Eye (tissue), 1 donor: Measurements from ENCODE around the gene GP1BA.

Source experiments
- DNase-seq: peaks from one replicate; pipeline ENCODE4 v3.0.0-alpha.2; 2015

GP1BA gene

DNA sequence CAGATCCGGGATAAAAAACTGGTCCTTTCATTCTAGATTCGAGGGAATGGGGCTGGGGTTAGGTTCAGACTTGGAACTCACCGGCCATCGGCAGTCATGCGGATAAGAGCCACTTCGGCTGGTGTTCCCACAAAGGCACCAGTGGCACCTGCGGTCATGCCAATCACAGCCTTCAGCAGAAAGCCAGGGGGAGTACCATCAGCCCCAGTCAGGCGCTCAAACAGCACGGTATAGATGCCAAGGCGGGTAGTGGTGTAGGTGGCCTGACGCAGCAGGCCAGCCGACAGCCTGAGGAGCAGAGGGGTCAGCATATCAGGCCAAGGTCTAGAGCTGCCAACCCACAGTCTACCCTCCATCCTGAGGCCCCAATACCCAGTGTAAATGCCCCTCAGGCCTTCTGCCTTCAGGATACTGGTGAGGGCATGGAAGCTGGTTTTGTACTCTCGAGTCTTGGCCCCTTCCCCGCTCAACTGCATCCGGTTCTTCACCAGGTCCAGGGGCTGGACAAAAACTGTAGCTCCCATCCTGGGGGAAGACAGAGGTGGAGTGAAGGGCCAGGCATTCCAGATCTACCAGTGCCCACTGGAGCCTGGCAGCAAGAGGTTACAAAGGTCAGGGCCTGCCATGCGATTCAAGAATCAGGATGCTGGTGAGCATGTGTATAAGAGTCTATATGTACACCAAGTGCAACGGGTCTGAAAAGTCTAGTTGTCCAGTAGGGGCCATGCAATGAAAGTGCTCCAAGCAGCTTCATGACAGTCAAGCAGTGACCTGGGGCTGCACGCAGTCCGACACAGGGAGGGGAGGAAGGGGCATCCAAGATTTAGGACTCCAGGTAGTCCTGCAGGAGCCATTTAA, 6.8 kb downstream of the GP1BA start:
- no peak for DNase-seq

- DNase-seq: no peak
These were observed 7.4 kb downstream of the GP1BA start for GRCh38 chr17:4939546-4939795.

- peak; percentile 100 for DNase-seq
These were observed 7.9 kb downstream of the GP1BA start, which contains the start of the genes RNF167 and SLC25A11 for GRCh38 chr17:4939796-4940554. Gene RNF167, plus strand, starts transcription at chr17:4940268. Its CDS starts 642 bp downstream, at chr17:4940910. Gene SLC25A11, minus strand, starts transcription at chr17:4940046. Its CDS starts 136 bp downstream, at chr17:4939910.

DNA sequence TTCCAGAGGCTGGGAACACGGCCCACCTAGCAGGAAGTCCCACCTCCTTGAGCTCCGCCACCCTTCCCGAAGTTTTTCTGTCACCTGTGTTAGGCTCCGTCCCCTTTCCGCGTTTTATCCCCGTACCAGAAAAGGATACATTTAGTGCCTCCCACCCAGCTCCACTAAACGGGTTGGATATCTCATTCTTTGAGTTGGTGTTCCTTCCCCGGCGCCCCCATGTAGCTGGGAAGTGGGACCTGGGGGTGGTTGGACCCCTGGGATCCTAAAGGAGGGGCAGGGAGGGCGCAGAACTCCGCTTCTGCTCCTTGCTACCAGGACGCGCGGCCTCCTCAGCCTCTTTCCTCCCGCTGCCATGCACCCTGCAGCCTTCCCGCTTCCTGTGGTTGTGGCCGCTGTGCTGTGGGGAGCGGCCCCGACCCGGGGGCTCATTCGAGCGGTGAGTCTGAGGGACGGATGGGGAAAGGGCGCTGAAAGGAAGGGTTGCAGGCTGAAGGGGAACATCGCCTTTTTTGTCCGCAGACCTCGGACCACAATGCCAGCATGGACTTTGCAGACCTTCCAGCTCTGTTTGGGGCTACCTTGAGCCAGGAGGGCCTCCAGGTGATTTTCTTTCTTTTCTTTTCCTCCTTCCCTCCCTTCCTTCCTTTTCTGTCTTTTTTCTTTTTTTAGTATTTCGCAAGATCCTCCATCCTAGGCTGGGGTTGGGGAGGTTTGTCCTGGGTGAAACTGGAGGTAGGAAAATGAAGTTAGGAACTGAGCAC, 8.7 kb downstream of the GP1BA start:
- DNase-seq: no peak

DNA sequence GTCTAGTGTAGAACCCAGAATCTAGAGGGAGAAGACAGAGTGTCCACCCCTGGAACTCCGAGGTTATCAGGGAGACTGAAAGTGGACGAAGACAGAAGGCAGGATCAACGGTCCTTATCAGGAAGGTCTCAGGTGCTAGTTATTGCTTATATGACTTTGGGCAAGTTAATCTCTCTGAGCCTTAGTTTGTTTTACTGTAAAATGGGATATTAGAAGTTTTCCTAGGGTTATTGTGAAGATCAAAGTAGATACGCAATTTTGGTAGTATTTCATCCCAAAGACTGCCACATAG, 9.2 kb downstream of the GP1BA start:
- no peak for DNase-seq

DNA sequence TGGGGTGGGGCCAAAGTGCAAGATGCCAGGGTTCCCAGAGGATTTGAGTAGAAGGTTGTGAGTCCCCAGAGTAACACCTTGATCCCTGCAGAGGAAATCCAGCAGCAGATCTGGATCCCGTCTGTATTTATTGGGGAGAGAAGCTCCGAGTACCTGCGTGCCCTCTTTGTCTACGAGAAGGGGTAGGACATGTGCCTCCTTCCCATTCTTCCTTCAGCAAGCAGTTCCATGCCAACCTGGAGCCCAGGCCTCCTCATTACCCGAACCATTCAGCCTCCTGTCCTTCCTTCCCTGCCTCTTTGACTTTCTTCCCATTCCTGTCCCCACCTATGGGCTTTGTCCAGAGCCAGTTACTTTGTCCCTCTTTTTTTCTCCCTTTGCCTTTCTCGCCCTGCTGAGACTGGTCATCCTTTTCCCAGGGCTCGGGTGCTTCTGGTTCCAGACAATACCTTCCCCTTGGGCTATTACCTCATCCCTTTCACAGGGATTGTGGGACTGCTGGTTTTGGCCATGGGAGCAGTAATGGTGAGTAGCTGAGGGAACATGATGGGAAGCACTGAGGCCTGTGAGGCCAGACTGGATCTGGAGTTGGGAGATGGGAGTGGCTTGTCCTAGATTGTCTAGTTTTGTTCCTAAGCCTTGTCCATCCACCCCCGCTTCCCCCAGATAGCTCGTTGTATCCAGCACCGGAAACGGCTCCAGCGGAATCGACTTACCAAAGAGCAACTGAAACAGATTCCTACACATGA, 10.9 kb downstream of the GP1BA start:
- no peak for DNase-seq

- no peak for DNase-seq
These were observed 12.1 kb downstream of the GP1BA start for GRCh38 chr17:4944163-4944553.

DNA sequence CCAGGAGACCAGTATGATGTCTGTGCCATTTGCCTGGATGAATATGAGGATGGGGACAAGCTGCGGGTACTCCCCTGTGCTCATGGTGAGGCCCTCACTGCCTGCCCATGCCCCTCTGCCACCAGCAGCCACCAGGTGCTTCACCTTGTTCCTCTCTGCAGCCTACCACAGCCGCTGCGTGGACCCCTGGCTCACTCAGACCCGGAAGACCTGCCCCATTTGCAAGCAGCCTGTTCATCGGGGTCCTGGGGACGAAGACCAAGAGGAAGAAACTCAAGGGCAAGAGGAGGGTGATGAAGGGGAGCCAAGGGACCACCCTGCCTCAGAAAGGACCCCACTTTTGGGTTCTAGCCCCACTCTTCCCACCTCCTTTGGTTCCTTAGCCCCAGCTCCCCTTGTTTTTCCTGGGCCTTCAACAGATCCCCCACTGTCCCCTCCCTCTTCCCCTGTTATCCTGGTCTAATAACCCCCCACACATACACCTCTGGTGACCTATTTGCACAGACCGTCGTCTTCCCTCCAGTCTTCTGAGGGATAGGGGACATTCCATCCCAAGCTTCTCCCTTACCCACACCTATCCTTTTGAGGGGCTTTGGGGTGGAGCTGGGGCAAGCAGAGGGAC, 12.6 kb downstream of the GP1BA start:
- no peak for DNase-seq

GRCh38 chr17:4945176-4945943, 13.3 kb downstream of the GP1BA start:
- peak; percentile 14 for DNase-seq

DNA sequence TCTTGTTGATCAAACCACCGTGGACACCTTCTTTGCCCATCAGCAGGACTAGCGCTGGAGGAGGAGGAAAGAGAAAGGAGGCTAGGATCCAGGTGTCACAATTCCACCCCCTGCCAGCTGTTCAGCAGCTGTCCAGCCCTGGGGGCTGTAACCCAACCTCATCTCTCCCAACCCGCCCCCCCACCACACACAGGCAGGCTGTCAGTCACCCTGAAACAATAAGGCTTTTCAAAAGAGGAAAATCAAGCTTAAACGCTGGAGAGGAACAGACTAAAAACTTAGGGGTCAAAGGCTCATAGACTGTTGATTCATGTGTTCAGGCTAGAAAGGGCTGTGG, 13.8 kb downstream of the GP1BA start:
- no peak for DNase-seq

DNA sequence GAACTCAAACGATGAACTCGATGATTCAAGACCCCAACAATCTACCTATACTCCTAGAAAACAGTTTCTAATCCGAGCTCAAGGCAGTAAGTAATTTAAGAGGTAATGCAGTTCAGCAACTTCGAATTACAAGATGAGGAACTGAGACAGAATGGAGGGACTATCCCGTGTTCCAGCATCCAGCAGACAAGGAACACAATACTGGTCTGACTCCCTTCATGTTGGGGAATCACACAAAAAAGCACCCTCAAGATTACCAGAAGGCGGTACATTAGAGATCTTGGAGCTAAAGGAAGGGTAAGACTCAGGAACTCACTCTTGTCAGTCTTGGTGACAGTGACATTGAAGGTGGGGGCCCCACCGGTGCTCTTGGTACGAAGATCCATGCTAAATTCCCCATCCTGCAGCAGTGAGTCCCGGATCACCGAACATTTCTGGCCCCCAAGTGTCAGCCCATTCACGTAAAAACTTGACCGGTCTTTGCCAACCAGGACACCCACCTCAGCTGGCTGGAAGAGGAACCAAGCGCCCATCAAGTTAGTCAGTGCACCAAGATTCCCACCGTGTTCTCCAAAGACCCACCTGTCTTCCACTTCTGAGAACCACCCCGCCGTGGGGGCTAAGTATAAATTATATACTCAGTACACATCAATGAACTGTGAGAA, 14.4 kb downstream of the GP1BA start:
- DNase-seq: no peak

GRCh38 chr17:4947010-4947410, 14.9 kb downstream of the GP1BA start:
- peak; percentile 12 for DNase-seq

GRCh38 chr17:4947411-4948165, 15.5 kb downstream of the GP1BA start:
- peak; percentile 81 for DNase-seq

DNA sequence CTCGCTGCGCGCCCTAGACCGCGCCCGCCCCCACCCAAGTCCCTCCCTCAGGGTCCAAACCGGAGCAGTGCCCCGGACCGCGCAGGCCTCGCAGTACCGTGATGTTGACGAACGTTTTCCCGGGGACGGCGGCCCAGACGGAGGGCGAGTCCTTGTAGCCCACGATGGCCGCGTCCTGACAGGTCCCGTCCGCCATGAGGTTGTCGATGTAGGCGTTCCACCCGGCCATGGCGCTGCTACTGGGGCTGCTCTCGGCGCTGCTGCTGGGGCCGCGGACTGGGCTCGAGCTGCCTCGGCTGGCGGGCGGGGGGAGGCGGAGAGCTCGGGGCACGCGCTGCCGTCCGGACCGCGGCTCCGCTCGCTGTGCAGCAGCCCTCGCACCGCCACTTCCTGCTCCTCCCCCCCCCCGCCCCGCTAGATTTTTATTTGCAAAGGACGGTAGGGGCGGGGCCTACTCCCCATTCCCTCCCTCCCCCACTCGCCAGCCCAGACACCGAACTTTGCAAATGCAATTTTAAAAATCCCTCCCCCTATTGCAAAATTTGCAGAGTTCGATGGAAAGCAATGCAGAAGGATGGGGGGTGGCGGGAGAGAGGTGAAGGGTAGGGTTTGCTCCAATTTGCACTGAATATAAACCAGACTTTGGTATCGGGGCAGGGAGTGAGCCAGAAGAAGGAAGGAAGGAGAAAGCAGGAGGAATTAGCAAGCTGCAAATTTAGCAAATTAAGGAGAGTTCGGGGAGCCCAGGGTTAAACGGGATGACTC, 16.3 kb downstream of the GP1BA start, which contains the start of gene PFN1:
Gene PFN1 (minus strand): TSS at position 365 of the 765 bp plus-strand sequence. CDS start 136 bp downstream, at position 229.
- DNase-seq: peak; percentile 94

DNA sequence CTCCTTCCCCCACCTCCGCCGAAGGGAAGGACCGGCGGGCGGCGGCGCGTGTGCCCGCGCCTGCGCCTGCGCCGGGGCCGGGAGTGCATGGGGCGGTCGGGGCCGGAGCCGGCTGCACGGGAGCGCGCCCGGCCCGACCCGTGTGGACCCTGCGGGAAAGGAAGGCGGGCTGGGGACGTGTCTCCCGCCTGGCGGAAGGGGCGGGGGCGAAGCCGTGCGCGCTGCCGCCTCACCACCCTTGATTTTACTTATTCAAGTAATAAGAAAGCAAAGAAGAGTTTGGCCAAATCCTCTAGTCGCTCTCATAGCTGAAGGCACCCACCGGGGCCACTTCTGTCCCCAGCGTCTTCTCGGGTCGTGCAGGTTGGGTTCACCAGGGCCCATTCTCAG, 16.8 kb downstream of the GP1BA start:
- DNase-seq: peak; percentile 92

- peak; percentile 83 for DNase-seq
These were observed 17.4 kb downstream of the GP1BA start for GRCh38 chr17:4949321-4950074.

DNA sequence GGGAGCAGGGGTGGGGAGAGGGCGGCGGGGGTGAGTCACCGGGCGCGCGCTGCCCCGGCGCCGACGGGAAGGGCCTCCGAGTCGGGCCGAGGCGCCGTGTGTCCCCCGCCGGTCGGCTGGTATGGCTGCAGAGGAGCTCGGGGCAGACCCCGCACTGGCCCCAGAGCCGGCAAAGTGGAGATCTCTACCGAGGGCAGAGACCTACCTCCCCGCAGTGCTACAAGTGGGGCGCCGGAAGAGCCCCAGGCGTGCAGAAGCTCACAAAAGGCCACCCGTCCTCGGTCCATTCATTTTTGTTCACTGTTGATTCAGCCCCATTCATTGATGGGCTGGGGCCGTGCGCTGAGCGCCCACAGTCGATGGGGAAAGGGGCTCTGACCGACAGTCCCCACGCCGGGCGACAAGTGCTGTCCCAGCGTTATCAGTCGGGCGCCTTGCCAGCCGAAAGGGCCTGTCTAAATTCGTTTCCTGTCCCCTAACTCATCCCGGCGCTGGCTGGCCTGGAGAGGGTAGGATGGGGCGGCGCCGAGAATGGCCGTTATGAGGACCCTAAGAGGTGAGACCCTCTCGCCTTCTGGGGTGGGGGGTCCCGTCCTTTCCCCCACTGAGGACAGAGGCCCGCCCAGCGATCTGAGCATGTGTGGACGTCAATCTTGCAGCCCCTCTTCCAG, 18.1 kb downstream of the GP1BA start:
- peak; percentile 61 for DNase-seq

DNA sequence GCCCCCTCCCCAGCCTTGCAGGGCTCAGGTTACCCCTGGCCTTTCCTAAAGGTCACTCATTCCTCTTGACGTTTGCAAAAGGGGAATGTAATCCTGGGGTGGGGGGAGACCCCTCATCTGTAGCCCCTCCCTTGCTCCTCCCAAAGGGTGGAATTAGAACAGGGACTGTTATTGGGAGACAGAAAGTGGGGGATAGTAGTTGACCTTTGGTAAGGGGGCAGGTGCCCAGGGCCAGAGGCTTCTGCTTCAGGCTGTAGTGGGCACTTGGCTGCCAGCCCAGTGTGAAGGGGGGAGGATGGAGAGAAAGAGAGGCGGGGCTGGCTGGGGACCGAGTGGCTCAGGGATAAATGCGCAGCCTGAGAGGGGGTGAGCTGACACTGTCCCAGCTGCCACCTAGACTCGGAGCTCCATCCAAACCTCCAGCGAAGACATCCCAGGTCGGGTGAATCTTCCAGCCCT, 18.7 kb downstream of the GP1BA start, which contains the start of gene ENO3:
Gene ENO3 (plus strand): TSS at position 374 of the 459 bp plus-strand sequence. CDS start 711 bp downstream, outside the sequence.
- DNase-seq: peak; percentile 45
